ENCODE results near the gene ICE2. TPM values are rescaled to one million over a fixed set of nuclear protein-coding genes. Genes with fewer than 3 reads are reported as not detected.

The ICE2 gene
- total RNA-seq, 4 donors from 2014 or later = 14.4 to 21.2 (median 17.5) TPM

GRCh38 chr15:60486742-60487141 is 7.8 kb upstream of the ICE2 start:
- WGBS, 2 donors = 97 to 100% methylated on average over 2 of the region's 2 CpGs
- DNase-seq (ENCODE audit: low spot score in 2 of 2) = no peak
- intact Hi-C loops (cut with DNase I; ENCODE audit: low total_unique reads) = no loop called here
- TF ChIP-seq CTCF (IDR thresholded peaks at IDR 0.05) (no peak), POLR2A (IDR thresholded peaks at IDR 0.05) (no peak)
- H3K4me3 ChIP-seq (ENCODE audit: low read depth, poor library complexity, severe bottlenecking) = no peak overlapping the region

GRCh38 chr15:60485365-60486055 is 6.6 kb upstream of the ICE2 start:
- DNase-seq (ENCODE audit: low spot score in 2 of 2) = no peak
- intact Hi-C loops (cut with DNase I; ENCODE audit: low total_unique reads) = no loop called here
- no peak overlapping the region for H3K4me3 ChIP-seq (ENCODE audit: low read depth, poor library complexity, severe bottlenecking)
- WGBS, 2 donors = 78 to 84% methylated on average over 6 of the region's 6 CpGs
- TF ChIP-seq CTCF (IDR thresholded peaks at IDR 0.05) (no peak), POLR2A (IDR thresholded peaks at IDR 0.05) (no peak)

- no peak overlapping the region for H3K4me3 ChIP-seq (ENCODE audit: low read depth, poor library complexity, severe bottlenecking)
- TF ChIP-seq CTCF (IDR thresholded peaks at IDR 0.05) (no peak), POLR2A (IDR thresholded peaks at IDR 0.05) (no peak)
- no peak for DNase-seq (ENCODE audit: low spot score in 2 of 2)
- 95 to 98% methylated on average over 3 of the region's 3 CpGs for WGBS, 2 donors
- intact Hi-C loops (cut with DNase I; ENCODE audit: low total_unique reads) = no loop called here
Measured at GRCh38 chr15:60483042-60483441, 4.1 kb upstream of the ICE2 start.

GRCh38 chr15:60480888-60481287 is 1.9 kb upstream of the ICE2 start:
- intact Hi-C loops (cut with DNase I; ENCODE audit: low total_unique reads) = no loop called here
- DNase-seq (ENCODE audit: low spot score in 2 of 2) = no peak
- 53 to 69% methylated on average over 3 of the region's 3 CpGs for WGBS, 2 donors
- H3K4me3 ChIP-seq (ENCODE audit: low read depth, poor library complexity, severe bottlenecking) = no peak overlapping the region
- no peak for TF ChIP-seq CTCF (IDR thresholded peaks at IDR 0.05)
- TF ChIP-seq POLR2A (IDR thresholded peaks at IDR 0.05) = no peak

- H3K4me3 ChIP-seq (ENCODE audit: low read depth, poor library complexity, severe bottlenecking) = no peak overlapping the region
- intact Hi-C loops (cut with DNase I; ENCODE audit: low total_unique reads) = no loop called here
- 84 to 89% methylated on average over 1 of the region's 1 CpG for WGBS, 2 donors
Measured at GRCh38 chr15:60480149-60480548, 1.2 kb upstream of the ICE2 start.

More at GRCh38 chr15:60480149-60480548, 1.2 kb upstream of the ICE2 start:
- no peak for DNase-seq (ENCODE audit: low spot score in 2 of 2)
- no peak for TF ChIP-seq POLR2A (IDR thresholded peaks at IDR 0.05)
- no peak for TF ChIP-seq CTCF (IDR thresholded peaks at IDR 0.05)

Measured in lower leg skin (tissue), 4 donors.